AG09319 (cell line): ENCODE measurements around the gene CHMP4A.

ENCODE experiments used
- DNase-seq: peaks from one replicate; pipeline ENCODE4 v3.0.0-alpha.2; 2010; ENCODE audit warnings: low read depth; ENCODE audit errors: extremely low read depth
- CTCF ChIP-seq: IDR thresholded peaks from 2 replicates; pipeline ENCODE4 v1.5.1; 2011; ENCODE audit warnings: low read depth, mild to moderate bottlenecking, inconsistent platforms, low read length, moderate library complexity

CHMP4A gene

GRCh38 chr14:24182110-24182882 lies 31.0 kb downstream of the CHMP4A start:
- no peak for DNase-seq
- no peak for TF ChIP-seq CTCF

DNA sequence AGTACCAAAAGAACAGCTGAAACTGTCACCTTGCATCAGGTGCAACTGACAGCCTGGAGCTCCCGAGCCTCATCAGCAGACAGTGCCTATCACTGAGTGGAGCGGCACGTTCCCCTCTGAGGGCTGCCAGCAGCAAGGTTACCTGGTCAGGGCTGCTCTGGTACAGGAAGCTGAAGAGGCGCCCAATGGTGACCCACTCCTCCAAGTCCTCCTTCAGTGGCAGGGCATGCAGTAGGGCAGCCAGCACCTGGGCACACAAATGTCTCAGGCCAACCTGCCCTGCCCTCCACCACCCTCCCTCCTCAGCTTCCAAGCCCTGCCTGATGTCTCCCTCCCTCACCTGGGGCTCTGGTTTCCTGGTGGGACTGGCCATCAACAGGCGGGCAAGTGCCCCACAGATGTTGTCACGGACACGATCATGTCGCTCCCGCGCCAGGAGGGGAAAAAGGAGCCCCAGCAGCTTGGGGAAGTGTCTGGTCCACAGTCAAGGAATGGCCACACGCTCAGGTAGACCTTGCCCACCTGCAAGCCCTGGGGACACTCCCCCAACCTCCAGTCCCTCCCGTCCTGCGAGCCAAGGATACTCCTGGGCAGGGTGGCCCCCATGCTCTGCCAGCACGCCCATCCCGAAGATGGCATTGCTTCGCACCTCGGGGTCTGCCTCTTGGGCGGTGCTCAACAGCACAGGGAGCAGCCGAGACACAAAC lies 31.8 kb downstream of the CHMP4A start:
- no peak for TF ChIP-seq CTCF
- DNase-seq = no peak

DNA sequence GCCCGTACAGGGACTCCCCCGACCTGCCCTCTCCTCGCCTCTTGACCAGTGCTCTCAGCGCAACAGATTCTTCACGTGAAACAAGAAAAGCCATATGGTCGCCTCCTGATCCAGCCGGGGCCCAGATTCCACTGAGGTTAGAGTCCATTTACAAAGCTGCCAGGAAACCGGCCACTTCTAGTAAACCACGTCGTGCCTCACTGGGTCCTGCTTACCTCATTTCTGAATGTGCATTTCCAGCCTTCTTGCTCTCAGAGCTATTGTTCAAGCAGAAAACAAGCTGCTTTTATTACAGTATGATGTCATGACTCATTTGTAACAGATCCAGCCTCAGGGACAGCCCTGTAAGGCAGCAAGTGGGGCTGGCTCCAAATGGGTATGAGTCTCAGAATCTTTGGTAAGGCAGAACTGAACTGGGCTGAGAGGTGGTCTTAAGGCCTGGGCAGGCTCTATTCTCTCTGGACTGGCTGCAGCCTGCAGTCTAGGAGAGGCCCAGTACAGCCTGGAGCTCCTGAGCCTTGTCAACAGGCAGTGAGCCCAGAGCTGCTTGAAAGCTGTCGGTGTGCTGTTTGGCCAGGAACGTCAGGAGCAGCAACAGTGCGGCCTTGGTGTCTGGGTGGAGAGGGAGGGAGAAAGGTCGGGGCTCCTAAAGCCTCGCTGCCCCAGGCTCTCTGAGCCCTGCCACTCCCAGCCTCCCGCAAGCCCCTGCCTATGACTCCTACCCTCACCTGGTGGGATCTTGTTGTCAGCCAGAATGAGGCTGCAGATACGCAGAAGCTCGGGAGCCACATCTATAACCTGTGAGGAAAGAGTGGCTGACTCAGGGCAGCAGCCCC lies 33.1 kb downstream of the CHMP4A start:
- no peak for TF ChIP-seq CTCF
- peak; percentile 63 for DNase-seq

- TF ChIP-seq CTCF = no peak
- no peak for DNase-seq
Observed at GRCh38 chr14:24179294-24179960, 33.9 kb downstream of the CHMP4A start.

- TF ChIP-seq CTCF = no peak
Observed at GRCh38 chr14:24178399-24179178, 34.7 kb downstream of the CHMP4A start.

DNA sequence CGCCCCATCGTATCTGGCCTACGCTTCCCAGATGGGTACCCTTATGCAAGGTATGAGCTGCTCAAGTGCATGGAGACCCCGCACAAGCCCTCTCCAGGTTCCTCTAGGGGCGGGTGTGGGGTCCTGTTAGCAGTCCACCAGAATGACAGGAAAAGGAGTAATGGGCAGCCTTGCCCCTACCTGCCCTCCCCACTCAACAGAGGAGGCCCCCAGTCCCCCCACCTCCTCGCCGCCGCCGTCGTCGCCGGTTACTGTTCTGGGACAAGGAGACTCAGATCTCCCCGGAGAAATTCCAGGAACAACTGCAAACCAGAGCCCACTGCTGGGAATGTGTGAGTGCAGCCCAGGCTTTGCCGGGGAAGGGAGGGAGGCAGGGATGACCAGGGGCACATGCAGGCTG lies 35.4 kb downstream of the CHMP4A start:
- no peak for TF ChIP-seq CTCF
- DNase-seq = no peak

More at GRCh38 chr14:24178399-24179178, 34.7 kb downstream of the CHMP4A start:
- no peak for DNase-seq
